Uterus (tissue), 2 donors: ENCODE results near the gene NACC1.

Source experiments
- CTCF ChIP-seq, 4 experiments: fragments of 200-600 bp in 2 of 4; fragments of 450-650 bp in 2 of 4; sonication (generic) in 2 of 4; IDR thresholded peaks; one replicate each; pipeline ENCODE4 v1.5.1; 2016 to 2019; ENCODE audit warnings: antibody characterized with exemption in 4 of 4, mild to moderate bottlenecking in 2 of 4, moderate library complexity in 1 of 4
- POLR2A ChIP-seq, 2 donors: fragments of 450-650 bp; IDR thresholded peaks; one replicate each; pipeline ENCODE4 v1.6.1; 2016; ENCODE audit warnings: antibody characterized with exemption in 2 of 2, mild to moderate bottlenecking in 1 of 2, moderate library complexity in 1 of 2

- TF ChIP-seq CTCF (IDR thresholded peaks at IDR 0.05) (no peak), POLR2A (IDR thresholded peaks at IDR 0.05) (no peak)
Observed at GRCh38 chr19:13138171-13138915, 20.3 kb downstream of the NACC1 start.
